K562 (cell line): Measurements from ENCODE around the gene NKG7. TPM values are rescaled to one million over a fixed set of nuclear protein-coding genes. Genes with fewer than 3 reads are reported as not detected.

Experiments used
- CEBPG ChIP-seq, 3 experiments: fragments of 200-800 bp in 1 of 3; sonication (Bioruptor generic) in 1 of 3; sonication (generic) in 1 of 3; formaldehyde crosslinking in 1 of 3; IDR thresholded peaks in 2 of 3; conservative IDR thresholded peaks in 1 of 3; 2 replicates each; pipeline versions ENCODE4 v1.6.1 to v1.8.0; 2016 to 2022; ENCODE audit warnings: missing compliant biosample characterization in 2 of 3, missing genetic modification characterization in 2 of 3, mild to moderate bottlenecking in 1 of 3, missing genetic modification reagents in 1 of 3
- CHD1 ChIP-seq: fragments of 200-600 bp; sonication (generic); IDR thresholded peaks from one replicate; pipeline ENCODE4 v1.6.1; 2012; ENCODE audit warnings: mild to moderate bottlenecking, moderate library complexity, low read length, inconsistent platforms
- E2F8 ChIP-seq: fragments of 450-650 bp; IDR thresholded peaks from 2 replicates; pipeline ENCODE4 v1.7.1; 2018; ENCODE audit warnings: mild to moderate bottlenecking, low read depth; ENCODE audit not compliant: partially characterized antibody
- EHMT2 ChIP-seq: fragments of 450-650 bp; IDR thresholded peaks from 2 replicates; pipeline ENCODE4 v1.6.1; 2018; ENCODE audit warnings: antibody characterized with exemption
- HDAC1 ChIP-seq, 2 experiments: fragments of 450-650 bp; IDR thresholded peaks; 2 replicates each; pipeline ENCODE4 v1.6.1; 2016 to 2017; ENCODE audit warnings: inconsistent platforms in 1 of 2, mild to moderate bottlenecking in 1 of 2, moderate library complexity in 1 of 2
- HDAC3 ChIP-seq: fragments of 450-650 bp; IDR thresholded peaks from 2 replicates; pipeline ENCODE4 v1.6.1; 2018; ENCODE audit warnings: borderline replicate concordance, mild to moderate bottlenecking, moderate library complexity; ENCODE audit not compliant: partially characterized antibody
- HEY1 ChIP-seq: fragments of 250-450 bp; sonication (Bioruptor Pico); IDR thresholded peaks from 2 replicates; pipeline ENCODE4 v1.5.0; 2020; ENCODE audit warnings: mild to moderate bottlenecking, moderate library complexity, borderline replicate concordance
- ILK ChIP-seq: fragments of 450-650 bp; IDR thresholded peaks from 2 replicates; pipeline ENCODE4 v1.6.1; 2016; ENCODE audit warnings: missing genetic modification characterization, low read depth, mild to moderate bottlenecking, missing compliant biosample characterization, moderate library complexity, borderline replicate concordance
- KAT8 ChIP-seq: fragments of 450-650 bp; IDR thresholded peaks from 2 replicates; pipeline ENCODE4 v1.6.1; 2016; ENCODE audit warnings: low read depth, mild to moderate bottlenecking
- MCM3 ChIP-seq: fragments of 450-650 bp; IDR thresholded peaks from 2 replicates; pipeline ENCODE4 v1.6.1; 2016
- NONO ChIP-seq, 2 experiments: fragments of 200-400 bp in 1 of 2; fragments of 450-650 bp in 1 of 2; formaldehyde crosslinking in 1 of 2; IDR thresholded peaks; 2 replicates each; pipeline ENCODE4 v1.6.1; 2017; ENCODE audit warnings: low read depth in 2 of 2, mild to moderate bottlenecking in 2 of 2, moderate library complexity in 2 of 2, low read length in 1 of 2
- PYGO2 ChIP-seq: fragments of 450-650 bp; IDR thresholded peaks from 2 replicates; pipeline ENCODE4 v1.6.1; 2016; ENCODE audit warnings: mild to moderate bottlenecking, missing genetic modification characterization, moderate library complexity, missing compliant biosample characterization
- USF2 ChIP-seq: sonication (generic); formaldehyde crosslinking; IDR thresholded peaks from 2 replicates; pipeline ENCODE4 v1.5.0; 2020; ENCODE audit warnings: missing genetic modification reagents
- YBX1 ChIP-seq: fragments of 450-650 bp; IDR thresholded peaks from 2 replicates; pipeline ENCODE4 v1.7.1; 2016; ENCODE audit warnings: mild to moderate bottlenecking
- ZFP30 ChIP-seq: fragments of 250-450 bp; sonication (Bioruptor Pico); IDR thresholded peaks from 2 replicates; pipeline ENCODE4 v1.8.0; 2022; ENCODE audit warnings: moderate library complexity, mild to moderate bottlenecking, inconsistent platforms, borderline replicate concordance
- ZNF12 ChIP-seq: sonication (generic); formaldehyde crosslinking; IDR thresholded peaks from 2 replicates; pipeline ENCODE4 v1.4.0; 2020; ENCODE audit warnings: mild to moderate bottlenecking, missing genetic modification reagents
- ZNF175 ChIP-seq: fragments of 200-800 bp; sonication (Bioruptor generic); IDR thresholded peaks from 2 replicates; pipeline ENCODE4 v1.6.1; 2016; ENCODE audit warnings: low read depth, mild to moderate bottlenecking, missing genetic modification characterization, missing compliant biosample characterization
- ZNF436 ChIP-seq: fragments of 250-450, 450-650 bp; sonication (Bioruptor Pico); formaldehyde crosslinking; IDR thresholded peaks from 2 replicates; pipeline ENCODE4 v1.7.0; 2020; ENCODE audit warnings: mild to moderate bottlenecking
- ZNF609 ChIP-seq: sonication (generic); formaldehyde crosslinking; IDR thresholded peaks from 2 replicates; pipeline ENCODE4 v1.8.1; 2023; ENCODE audit warnings: missing genetic modification reagents, mild to moderate bottlenecking, borderline replicate concordance
- ZNF780A ChIP-seq: fragments of 250-450 bp; sonication (Bioruptor Pico); IDR thresholded peaks from 2 replicates; pipeline ENCODE4 v1.5.0; 2021; ENCODE audit warnings: mild to moderate bottlenecking
- polyA plus RNA-seq, 8 experiments: library from polyadenylated mRNA; depleted of rRNA in 4 of 8; stranded (reverse) in 5 of 8; unstranded in 3 of 8; fragments of >200 nt; fragmentation: Nextera tagmentation in 2 of 8; fragmentation: Illumina TruSeq in 1 of 8; extraction: Ambion mirVana in 2 of 8; extraction: Trizol in 1 of 8; gene quantifications; 2 replicates each; pipeline versions ENCODE4 v1.2.1 to v1.2.3, GENCODE V29; 2011 to 2014; ENCODE audit warnings: inconsistent platforms in 1 of 8, missing spikeins in 1 of 8
- total RNA-seq, 7 experiments: library from RNA; depleted of rRNA in 6 of 7; stranded (reverse); fragments of >200 nt in 6 of 7; fragmentation: Illumina TruSeq in 2 of 7; extraction: Trizol in 2 of 7; gene quantifications; 2 replicates each; pipeline versions ENCODE4 v1.2.1 to v1.2.3, GENCODE V29; 2011 to 2021; ENCODE audit warnings: low replicate concordance in 1 of 7

Gene NKG7
- total and polyA plus RNA-seq, 9 of the 15 experiments (the other 6 are each of a cell fraction or from before 2014, with no cell fraction given), result 0.30 to 0.70 (median 0.51) TPM; not detected in 2

- TF ChIP-seq ZNF609 (CRISPR knock-in tag) (peak; percentile 66; the same call in 1 of the 2 replicates), E2F8 (peak; percentile 35), ZNF12 (CRISPR knock-in tag) (peak; percentile 71; the same call in 1 of the 2 replicates), EHMT2 (peak; percentile 99), CEBPG (CRISPR knock-in tag; IDR thresholded peaks at IDR 0.05) (0 out of 2 replicates have a peak, but pooled peaks have one; percentile 42), CEBPG (tag; conservative IDR thresholded peaks at IDR 0.05 in 1 of 2, IDR thresholded peaks at IDR 0.05 in 1 of 2) (no peak), USF2 (CRISPR knock-in tag) (peak; percentile 13; the same call in 1 of the 2 replicates), HDAC3 (no peak), ZNF175 (CRISPR knock-in tag) (0 out of 2 replicates have a peak, but pooled peaks have one; percentile 38), YBX1 (no peak), ZNF436 (no peak), HEY1 (peak; percentile 41; the same call in 1 of the 2 replicates), ILK (tag) (no peak), ZFP30 (CRISPR knock-in tag) (no peak), MCM3 (no peak), PYGO2 (tag) (no peak), ZNF780A (CRISPR knock-in tag) (no peak), CHD1 (no peak), KAT8 (no peak), NONO (IDR thresholded peaks at IDR 0.05; ENCODE audit: low read depth in 2 of 2, low read length in 1 of 2) (no peak), HDAC1 (IDR thresholded peaks at IDR 0.05) (peak in 1 of 2 experiments; percentile 59; a peak in 2 of 4 replicates)
These were observed 49.6 kb upstream of the NKG7 start (continued) for GRCh38 chr19:51422053-51422448.
